Sigmoid colon (tissue), 4 donors: ENCODE results near the gene ZSWIM6.

ENCODE experiments used
- EP300 ChIP-seq, 4 donors: sonication (generic); formaldehyde crosslinking; IDR thresholded peaks; one replicate each; pipeline ENCODE4 v1.6.1; 2017; ENCODE audit warnings: antibody characterized with exemption in 4 of 4
- POLR2A ChIP-seq, 2 donors: fragments of 450-650 bp; IDR thresholded peaks; one replicate each; pipeline ENCODE4 v1.6.1; 2016; ENCODE audit warnings: antibody characterized with exemption in 2 of 2, mild to moderate bottlenecking in 2 of 2, moderate library complexity in 2 of 2
- POLR2AphosphoS5 ChIP-seq, 4 donors: sonication (generic); formaldehyde crosslinking; IDR thresholded peaks; one replicate each; pipeline ENCODE4 v1.6.1; 2017; ENCODE audit warnings: antibody characterized with exemption in 4 of 4
- TF ChIP-seq, protein P1 (sequence below), 4 experiments: fragments of 450-650 bp in 3 of 4; fragments of 200-600 bp in 1 of 4; IDR thresholded peaks; one replicate each; pipeline ENCODE4 v1.5.1; 2016 to 2019; ENCODE audit warnings: antibody characterized with exemption in 4 of 4, mild to moderate bottlenecking in 3 of 4, moderate library complexity in 2 of 4

DNA sequence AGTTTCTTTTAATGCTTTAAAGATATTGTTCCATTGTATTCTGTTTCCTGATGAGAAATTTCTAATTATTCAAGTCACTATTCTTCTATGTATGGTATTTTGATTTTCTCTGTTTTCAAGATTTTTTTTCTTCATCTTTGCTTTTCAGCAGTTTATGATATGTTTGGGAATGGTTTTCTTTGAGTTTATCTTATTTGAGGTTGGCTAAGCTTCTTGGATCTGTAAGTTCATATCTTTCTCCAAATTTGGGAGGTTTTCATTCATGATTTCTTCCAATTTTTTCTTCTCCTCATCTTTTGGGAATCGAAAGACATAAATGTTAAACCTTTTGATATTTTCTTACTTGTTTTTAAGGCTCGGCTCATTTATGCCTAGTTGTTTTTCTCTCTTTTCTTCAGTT, 184.9 kb downstream of the ZSWIM6 start:
- TF ChIP-seq, protein P1, sequence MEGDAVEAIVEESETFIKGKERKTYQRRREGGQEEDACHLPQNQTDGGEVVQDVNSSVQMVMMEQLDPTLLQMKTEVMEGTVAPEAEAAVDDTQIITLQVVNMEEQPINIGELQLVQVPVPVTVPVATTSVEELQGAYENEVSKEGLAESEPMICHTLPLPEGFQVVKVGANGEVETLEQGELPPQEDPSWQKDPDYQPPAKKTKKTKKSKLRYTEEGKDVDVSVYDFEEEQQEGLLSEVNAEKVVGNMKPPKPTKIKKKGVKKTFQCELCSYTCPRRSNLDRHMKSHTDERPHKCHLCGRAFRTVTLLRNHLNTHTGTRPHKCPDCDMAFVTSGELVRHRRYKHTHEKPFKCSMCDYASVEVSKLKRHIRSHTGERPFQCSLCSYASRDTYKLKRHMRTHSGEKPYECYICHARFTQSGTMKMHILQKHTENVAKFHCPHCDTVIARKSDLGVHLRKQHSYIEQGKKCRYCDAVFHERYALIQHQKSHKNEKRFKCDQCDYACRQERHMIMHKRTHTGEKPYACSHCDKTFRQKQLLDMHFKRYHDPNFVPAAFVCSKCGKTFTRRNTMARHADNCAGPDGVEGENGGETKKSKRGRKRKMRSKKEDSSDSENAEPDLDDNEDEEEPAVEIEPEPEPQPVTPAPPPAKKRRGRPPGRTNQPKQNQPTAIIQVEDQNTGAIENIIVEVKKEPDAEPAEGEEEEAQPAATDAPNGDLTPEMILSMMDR (IDR thresholded peaks at IDR 0.05): no peak
- no peak for TF ChIP-seq POLR2A (IDR thresholded peaks at IDR 0.05)
- no peak for TF ChIP-seq POLR2AphosphoS5 (IDR thresholded peaks at IDR 0.05)
- no peak for TF ChIP-seq EP300 (IDR thresholded peaks at IDR 0.05)
